Panc1 (cell line): ENCODE data around the gene PIAS4. TPM values are rescaled to one million over a fixed set of nuclear protein-coding genes. Genes with fewer than 3 reads are reported as not detected.

ENCODE experiments used
- ATAC-seq: fragments of 200-7000 bp; cut with Tn5 transposase; 2 replicates; pipeline ENCODE4 v1.9.1; 2020; ENCODE audit warnings: mild to moderate bottlenecking, moderate library complexity
- BruUV-seq: library from RNA; stranded (reverse); fragments of 400-500 nt; replicated peaks from 2 replicates; lab custom pipeline; 2021; lab: Mats Ljungman, UMichigan
- CTCF ChIA-PET: fragments of 300-600 bp; sonication (Branson Sonifier 250); formaldehyde crosslinking; loops from one replicate; lab custom pipeline; 2022; ENCODE audit warnings: antibody characterized with exemption; lab: Charles Lee
- POLR2A ChIA-PET: fragments of 300-600 bp; sonication (Branson Sonifier 250); formaldehyde crosslinking; loops from one replicate; lab custom pipeline; 2022; ENCODE audit warnings: antibody characterized with exemption; lab: Charles Lee
- DNase-seq: peaks from one replicate; pipeline ENCODE4 v3.0.0-alpha.2; 2010; ENCODE audit warnings: low read depth, low spot score
- H3K27ac ChIP-seq: 2 replicates; pipeline ENCODE4 v1.5.1; 2011; ENCODE audit warnings: mild to moderate bottlenecking, low read length, inconsistent platforms
- H3K27me3 ChIP-seq: fragments of 200-500 bp; sonication (Bioruptor generic); 2 replicates; pipeline ENCODE4 v1.6.0; 2014; ENCODE audit warnings: low read length, inconsistent platforms; ENCODE audit not compliant: control insufficient read depth, insufficient read depth
- H3K36me3 ChIP-seq: fragments of 200-500 bp; sonication (Bioruptor generic); 2 replicates; pipeline ENCODE4 v1.5.1; 2014; ENCODE audit warnings: inconsistent platforms, mild to moderate bottlenecking, low read length, moderate library complexity; ENCODE audit not compliant: control insufficient read depth, insufficient read depth
- H3K4me1 ChIP-seq: 2 replicates; pipeline ENCODE4 v1.5.1; 2011; ENCODE audit warnings: inconsistent platforms, mild to moderate bottlenecking, low read length, moderate library complexity; ENCODE audit not compliant: control insufficient read depth, insufficient read depth
- H3K4me3 ChIP-seq, 2 experiments: 2 replicates each; pipeline ENCODE4 v1.5.1; 2011 to 2012; ENCODE audit warnings: low read depth in 2 of 2, low read length in 2 of 2, mild to moderate bottlenecking in 2 of 2, inconsistent platforms in 1 of 2, moderate library complexity in 1 of 2
- H3K9me3 ChIP-seq: fragments of 200-500 bp; sonication (Bioruptor generic); 2 replicates; pipeline ENCODE4 v1.5.1; 2014; ENCODE audit warnings: low read depth, mild to moderate bottlenecking, inconsistent platforms, low read length, moderate library complexity; ENCODE audit not compliant: control insufficient read depth, insufficient read depth
- POLR2AphosphoS5 ChIP-seq: IDR thresholded peaks from 2 replicates; pipeline ENCODE4 v1.6.1; 2012; ENCODE audit warnings: mild to moderate bottlenecking, low read depth, low read length, moderate library complexity
- REST ChIP-seq, 2 experiments: IDR thresholded peaks; 2 replicates each; pipeline ENCODE4 v1.6.1; 2011 to 2012; ENCODE audit warnings: low read depth in 2 of 2, control low read depth in 1 of 2, low read length in 1 of 2, mild to moderate bottlenecking in 1 of 2, moderate library complexity in 1 of 2; ENCODE audit not compliant: insufficient read depth in 1 of 2
- SIN3A ChIP-seq: IDR thresholded peaks from 2 replicates; pipeline ENCODE4 v1.6.1; 2012; ENCODE audit warnings: low read depth, mild to moderate bottlenecking, low read length, moderate library complexity, borderline replicate concordance; ENCODE audit not compliant: insufficient read depth
- TCF7L2 ChIP-seq: IDR thresholded peaks from 2 replicates; pipeline ENCODE4 v1.6.1; 2011; ENCODE audit warnings: mild to moderate bottlenecking, low read depth, low read length, inconsistent platforms
- in situ Hi-C: cut with HindIII; loops from 2 replicates; pipeline ENCODE4 v1.10.0; 2016; ENCODE audit warnings: low sequenced_read_pairs, low pct_unique_long_range_greater_than_20kb
- intact Hi-C: fragments of 100-400 bp; cut with micrococcal nuclease; formaldehyde crosslinking; loops from one replicate; pipeline ENCODE4 v1.10.0; 2022; ENCODE audit not compliant: unreplicated experiment
- total RNA-seq: library from RNA; stranded (reverse); gene quantifications from one replicate; pipeline ENCODE4 v1.2.1, GENCODE V29; 2021; ENCODE audit not compliant: unreplicated experiment
- TF ChIP-seq, protein P1 (sequence below): fragments of 450-650 bp; IDR thresholded peaks from 2 replicates; pipeline ENCODE4 v1.5.1; 2017; ENCODE audit warnings: mild to moderate bottlenecking

Gene PIAS4
- total RNA-seq, 1 experiment from 2014 or later = 36.7 TPM

GRCh38 chr19:4064149-4064495 lies 56.6 kb downstream of the PIAS4 start:
- in situ Hi-C loops (no loop called here), intact Hi-C loops (no loop called here)
- ATAC-seq (no peak), DNase-seq (no peak)
- POLR2A ChIA-PET = no interaction called here
- TF ChIP-seq REST (IDR thresholded peaks at IDR 0.05; ENCODE audit: insufficient read depth in 1 of 2, low read depth in 2 of 2, low read length in 1 of 2) (no peak), SIN3A (no peak), TCF7L2 (no peak), POLR2AphosphoS5 (no peak)
- TF ChIP-seq, protein P1, sequence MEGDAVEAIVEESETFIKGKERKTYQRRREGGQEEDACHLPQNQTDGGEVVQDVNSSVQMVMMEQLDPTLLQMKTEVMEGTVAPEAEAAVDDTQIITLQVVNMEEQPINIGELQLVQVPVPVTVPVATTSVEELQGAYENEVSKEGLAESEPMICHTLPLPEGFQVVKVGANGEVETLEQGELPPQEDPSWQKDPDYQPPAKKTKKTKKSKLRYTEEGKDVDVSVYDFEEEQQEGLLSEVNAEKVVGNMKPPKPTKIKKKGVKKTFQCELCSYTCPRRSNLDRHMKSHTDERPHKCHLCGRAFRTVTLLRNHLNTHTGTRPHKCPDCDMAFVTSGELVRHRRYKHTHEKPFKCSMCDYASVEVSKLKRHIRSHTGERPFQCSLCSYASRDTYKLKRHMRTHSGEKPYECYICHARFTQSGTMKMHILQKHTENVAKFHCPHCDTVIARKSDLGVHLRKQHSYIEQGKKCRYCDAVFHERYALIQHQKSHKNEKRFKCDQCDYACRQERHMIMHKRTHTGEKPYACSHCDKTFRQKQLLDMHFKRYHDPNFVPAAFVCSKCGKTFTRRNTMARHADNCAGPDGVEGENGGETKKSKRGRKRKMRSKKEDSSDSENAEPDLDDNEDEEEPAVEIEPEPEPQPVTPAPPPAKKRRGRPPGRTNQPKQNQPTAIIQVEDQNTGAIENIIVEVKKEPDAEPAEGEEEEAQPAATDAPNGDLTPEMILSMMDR = no peak
- no peaks in the 10 kb centered on the region; the same call in 1 of the 2 replicates for H3K36me3 ChIP-seq
- H3K27ac ChIP-seq = peak overlapping the region; percentile 77
- H3K4me3 ChIP-seq = peak overlapping the region; percentile 61 to 67
- no peaks in the 10 kb centered on the region for H3K9me3 ChIP-seq
- CTCF ChIA-PET = no interaction called here
- BruUV-seq = no TSS peak
- H3K4me1 ChIP-seq = peaks cover 34% of the 10 kb centered on the region
- no peaks in the 10 kb centered on the region for H3K27me3 ChIP-seq

DNA sequence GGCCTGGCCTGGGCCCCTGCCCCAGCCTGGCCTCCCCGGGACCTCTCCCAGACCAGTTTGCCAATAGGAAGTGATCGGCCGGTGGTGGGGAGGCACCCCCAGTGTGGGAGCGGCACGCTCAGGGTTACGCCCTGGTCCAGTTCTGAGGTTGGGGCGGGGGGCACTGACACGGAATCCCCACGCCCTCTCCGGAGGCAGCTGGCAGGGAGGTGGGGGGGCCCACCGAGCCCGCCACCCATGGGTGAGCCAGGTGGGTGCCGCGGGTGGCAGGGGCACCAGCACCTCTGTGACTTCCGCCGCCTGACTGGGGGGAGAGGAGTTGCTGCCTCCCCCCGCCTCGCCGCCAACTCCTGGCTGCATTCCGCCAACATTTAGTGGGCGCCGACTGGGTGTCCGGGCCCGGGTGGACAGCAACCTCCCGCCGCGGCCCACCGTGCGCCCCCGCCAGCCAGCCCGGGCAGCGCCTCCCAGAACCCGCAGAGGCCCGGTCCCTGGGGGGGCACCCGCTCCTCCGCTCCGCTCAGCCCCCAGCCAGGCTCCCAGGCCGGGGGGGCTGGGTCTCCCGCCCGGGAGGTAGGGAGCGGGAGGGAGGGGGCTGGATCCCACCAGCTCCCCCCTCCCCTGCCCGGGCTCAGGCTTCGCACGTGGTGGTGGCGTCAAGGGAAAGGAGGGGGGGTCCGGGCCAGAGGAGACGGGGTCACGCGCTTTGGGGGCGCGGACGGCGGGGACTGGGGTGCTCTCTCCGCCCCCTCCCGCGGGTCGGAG lies 57.1 kb downstream of the PIAS4 start:
- H3K4me1 ChIP-seq = peaks cover 31% of the 10 kb centered on the region
- BruUV-seq = no TSS peak
- in situ Hi-C loops = no loop called here

More for the DNA sequence above, 57.1 kb downstream of the PIAS4 start:
- Histone ChIP-seq H3K9me3 (no peaks in the 10 kb centered on the region), H3K27ac (peak overlapping the region; percentile 77), H3K36me3 (no peaks in the 10 kb centered on the region; the same call in 1 of the 2 replicates), H3K4me3 (peak overlapping the region; percentile 61 to 67), H3K27me3 (no peaks in the 10 kb centered on the region)
- CTCF ChIA-PET = no interaction called here
- ATAC-seq (no peak), DNase-seq (no peak)
- POLR2A ChIA-PET = no interaction called here
- intact Hi-C loops = no loop called here
- TF ChIP-seq, protein P1 = no peak
- TF ChIP-seq POLR2AphosphoS5 (no peak), REST (IDR thresholded peaks at IDR 0.05; ENCODE audit: insufficient read depth in 1 of 2, low read depth in 2 of 2, low read length in 1 of 2) (no peak), SIN3A (no peak; the same call in 1 of the 2 replicates), TCF7L2 (no peak)
